8988T (cell line): ENCODE measurements around the gene TCOF1.
A peak's percentile ranks its signal among the peaks of the same experiment; 100 is the strongest.

Source experiments
- DNase-seq: peaks from one replicate; pipeline ENCODE4 v3.0.0; 2011

The TCOF1 gene

GRCh38 chr5:150357326-150358260, at the start of gene TCOF1:
Gene TCOF1 (plus strand): TSS chr5:150357697. CDS start chr5:150357747, 50 bp downstream.
- peak; percentile 75 for DNase-seq

DNA sequence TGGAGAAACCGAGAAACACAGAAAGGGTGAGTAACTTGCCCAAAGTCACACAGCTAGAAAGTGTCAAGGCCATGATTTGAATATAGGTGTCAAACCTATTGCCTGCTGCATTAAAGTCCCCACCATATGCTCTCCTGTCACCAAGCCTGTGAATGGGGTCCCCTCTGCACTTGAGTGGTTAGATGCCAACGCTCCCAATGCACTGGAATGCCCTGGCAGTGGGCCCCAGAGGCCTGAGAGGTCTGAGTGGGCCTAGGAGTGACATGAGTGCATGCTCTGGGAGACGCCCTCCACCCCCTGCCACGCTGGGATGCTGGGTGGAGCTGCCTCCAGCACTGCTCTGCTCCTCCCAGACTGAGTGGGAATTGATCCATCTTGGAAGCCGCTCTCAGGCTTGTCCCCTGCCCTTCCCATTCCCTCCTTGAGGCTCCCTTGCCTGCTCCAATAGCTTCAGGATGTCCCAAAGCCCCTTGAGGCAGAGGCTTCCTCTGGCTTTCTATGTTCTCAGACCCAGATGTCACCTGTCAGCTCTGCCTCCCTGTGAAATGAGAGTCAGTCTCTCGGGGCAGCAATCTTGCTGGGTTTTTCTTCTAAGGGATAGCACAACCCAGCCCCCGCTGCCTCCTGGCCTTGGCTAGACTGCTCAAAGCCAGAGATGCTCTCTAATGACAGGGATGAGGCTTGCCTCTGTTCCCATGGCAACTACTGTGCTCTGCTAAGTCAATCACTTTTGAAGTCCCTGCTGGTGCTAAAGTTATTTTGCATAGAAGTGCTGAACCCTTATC, 48.2 kb upstream of the TCOF1 start:
- DNase-seq: no peak

- no peak for DNase-seq
Measured at GRCh38 chr5:150309886-150310239, 47.6 kb upstream of the TCOF1 start.

DNA sequence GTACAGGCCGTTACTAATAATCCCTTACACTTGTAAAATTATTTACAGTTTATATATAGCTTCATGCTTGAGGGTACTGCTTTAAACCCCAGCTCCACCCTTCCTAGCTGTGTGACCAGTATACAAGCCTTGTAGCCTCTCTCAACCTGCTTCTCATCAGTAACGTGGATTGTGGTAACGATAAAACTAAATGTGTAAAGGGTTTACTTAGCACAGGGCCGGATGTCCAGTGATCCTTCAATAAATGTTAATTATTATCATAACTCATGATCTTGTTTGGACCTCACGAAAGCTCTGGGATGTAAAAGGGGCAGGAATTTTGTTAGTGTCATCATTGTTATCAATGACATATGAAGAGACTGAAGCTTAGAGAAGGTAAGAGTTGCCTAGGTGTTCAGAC, 47.3 kb upstream of the TCOF1 start:
- no peak for DNase-seq

DNA sequence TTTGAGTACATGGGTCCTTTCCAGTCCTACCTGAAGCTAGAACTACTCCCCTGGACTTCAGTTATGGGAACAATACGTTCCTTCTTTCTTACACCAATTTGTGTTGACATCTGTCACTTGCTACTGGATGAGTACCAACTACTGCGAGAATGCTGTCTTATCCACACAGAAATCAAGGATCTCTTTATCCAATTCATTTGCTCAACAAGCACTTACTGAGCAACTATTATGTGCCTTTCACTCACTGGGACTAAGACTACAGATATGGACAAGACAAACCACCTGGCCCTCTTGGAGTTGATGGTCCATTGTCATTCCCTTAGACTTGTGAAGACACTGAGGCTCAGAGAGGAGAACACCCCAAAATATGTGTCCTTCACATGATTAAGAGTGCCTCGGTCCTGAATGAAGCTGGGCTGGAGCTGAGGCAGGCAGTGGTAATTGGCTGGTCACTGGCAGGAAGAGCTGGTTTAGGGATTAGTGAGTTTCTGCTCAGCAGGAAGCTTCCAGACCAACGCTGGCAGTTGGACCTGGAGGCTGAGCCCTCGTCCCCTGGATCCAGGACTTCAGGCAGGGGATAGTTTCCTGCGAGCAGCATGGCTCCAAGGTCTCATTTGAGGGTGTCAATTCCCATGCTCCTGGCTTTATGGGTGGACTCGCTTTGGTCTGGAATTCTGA, 46.3 kb upstream of the TCOF1 start:
- no peak for DNase-seq

DNA sequence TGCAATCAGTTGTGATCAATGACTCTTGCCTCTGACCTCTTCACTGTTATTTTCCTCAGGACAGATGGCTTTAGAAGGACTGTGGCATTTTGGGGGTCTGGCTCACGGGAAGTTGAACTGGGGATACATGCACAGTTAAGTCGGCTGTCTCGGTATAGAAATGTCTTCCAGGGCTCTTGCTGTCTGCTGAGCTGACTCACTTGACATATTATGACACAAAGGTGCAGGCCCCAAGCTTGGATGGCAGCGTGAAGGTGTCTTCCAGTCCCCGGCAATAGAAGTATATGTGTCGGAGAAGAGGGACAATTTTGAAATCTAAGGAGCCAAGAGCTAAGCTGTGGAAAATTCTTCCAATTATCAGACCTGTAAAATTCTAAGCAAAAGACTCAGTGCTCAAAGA, 45.0 kb upstream of the TCOF1 start:
- DNase-seq: no peak

DNA sequence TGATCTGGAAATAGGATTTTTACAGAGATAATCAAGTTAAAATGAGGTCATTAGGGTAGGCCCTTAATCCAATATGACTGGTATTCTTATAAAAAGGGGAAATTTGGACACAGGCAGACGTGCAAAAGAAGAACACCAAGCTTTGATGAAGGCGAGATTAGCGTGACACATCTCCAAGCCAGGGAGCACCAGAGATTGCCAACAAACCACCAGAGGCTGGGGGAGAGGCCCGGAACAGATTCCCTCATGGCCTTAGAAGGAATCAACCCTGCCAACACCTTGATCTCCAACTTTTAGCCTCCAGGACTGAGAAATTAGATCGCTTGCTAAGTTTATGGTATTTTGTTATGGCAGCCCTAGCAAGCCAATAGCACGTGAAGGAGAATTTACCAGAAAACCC, 44.0 kb upstream of the TCOF1 start:
- no peak for DNase-seq

DNA sequence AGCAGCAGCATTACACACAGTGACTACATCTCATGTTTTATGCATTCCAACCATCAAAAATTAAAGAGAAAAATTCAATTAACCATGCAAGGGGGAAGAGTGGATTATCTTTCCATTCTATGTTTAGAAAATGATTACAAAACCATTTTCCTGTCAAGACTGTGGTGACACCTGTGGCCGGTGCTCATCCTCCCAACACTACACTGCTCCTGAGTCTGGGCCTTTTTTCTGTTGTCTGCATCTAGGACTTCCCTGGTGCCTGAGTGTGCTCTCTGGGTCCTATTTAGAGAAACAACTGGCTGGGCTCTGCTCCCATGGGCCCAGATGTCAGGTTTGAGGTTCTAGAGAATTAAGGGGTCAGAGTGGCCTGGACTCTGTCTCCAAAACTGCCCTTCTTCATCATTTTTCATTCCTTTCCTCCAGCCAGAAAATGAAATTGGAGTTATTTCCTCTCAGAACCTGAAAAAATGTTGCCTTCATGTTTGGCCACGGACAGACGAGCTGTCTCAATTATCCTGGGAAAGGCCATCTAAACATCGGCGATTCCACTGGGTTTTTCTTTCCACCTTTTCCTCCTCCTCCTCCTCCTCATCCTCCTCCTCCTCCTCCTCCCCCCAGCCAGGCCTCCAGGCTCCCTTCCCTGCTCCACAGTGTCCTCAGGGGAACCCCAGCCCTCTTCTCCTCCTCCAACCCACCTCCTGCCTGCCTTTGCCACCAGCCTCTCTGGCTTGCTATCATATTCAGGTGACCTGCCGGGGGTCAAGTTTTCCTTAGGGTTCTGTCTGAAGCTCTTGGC, 43.4 kb upstream of the TCOF1 start:
- no peak for DNase-seq

GRCh38 chr5:150315245-150315644, 42.3 kb upstream of the TCOF1 start:
- no peak for DNase-seq

DNA sequence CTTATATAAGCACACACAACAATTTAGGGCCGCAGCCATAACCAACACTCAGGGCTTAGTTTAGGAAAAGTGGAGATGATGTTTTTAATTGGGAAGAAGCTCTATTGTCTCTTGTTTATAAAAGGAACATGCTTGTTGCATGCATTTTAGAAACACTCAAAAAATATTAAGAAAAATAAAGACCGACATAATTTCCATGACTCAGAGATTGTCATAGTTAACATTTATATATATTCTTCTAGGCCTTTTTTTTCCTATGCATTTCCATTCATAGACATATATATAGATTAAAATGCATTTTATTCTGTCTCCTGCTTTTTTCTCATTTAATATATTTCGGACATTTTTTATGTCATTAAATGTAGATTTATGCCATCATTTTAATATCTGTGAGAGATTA, 41.2 kb upstream of the TCOF1 start:
- DNase-seq: no peak

GRCh38 chr5:150317048-150318003, 40.2 kb upstream of the TCOF1 start:
- DNase-seq: peak; percentile 86

GRCh38 chr5:150318613-150319483, 38.6 kb upstream of the TCOF1 start:
- DNase-seq: no peak

DNA sequence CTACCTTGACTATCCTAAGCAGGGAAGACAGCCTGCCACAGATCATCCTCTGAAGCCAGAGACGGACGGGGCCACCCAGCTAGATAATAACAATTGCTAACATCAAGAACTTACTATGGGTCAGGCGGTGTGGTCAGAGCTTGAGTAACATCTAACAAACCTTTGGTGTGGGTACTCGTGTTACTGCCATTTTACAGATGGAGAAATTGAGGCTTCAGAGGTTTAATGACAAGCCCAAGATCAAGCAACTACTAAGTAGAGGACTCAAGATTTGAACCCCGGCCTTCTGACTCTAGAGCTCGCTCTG, 38.1 kb upstream of the TCOF1 start:
- no peak for DNase-seq

GRCh38 chr5:150320044-150320613, 37.4 kb upstream of the TCOF1 start:
- DNase-seq: no peak

- no peak for DNase-seq
Measured at GRCh38 chr5:150321211-150321610, 36.3 kb upstream of the TCOF1 start.

GRCh38 chr5:150321784-150322183, 35.7 kb upstream of the TCOF1 start:
- no peak for DNase-seq

- no peak for DNase-seq
Measured at GRCh38 chr5:150322202-150322601, 35.3 kb upstream of the TCOF1 start.

GRCh38 chr5:150323092-150323491, 34.4 kb upstream of the TCOF1 start:
- DNase-seq: no peak

- DNase-seq: no peak
Measured at GRCh38 chr5:150323819-150324218, 33.7 kb upstream of the TCOF1 start.

DNA sequence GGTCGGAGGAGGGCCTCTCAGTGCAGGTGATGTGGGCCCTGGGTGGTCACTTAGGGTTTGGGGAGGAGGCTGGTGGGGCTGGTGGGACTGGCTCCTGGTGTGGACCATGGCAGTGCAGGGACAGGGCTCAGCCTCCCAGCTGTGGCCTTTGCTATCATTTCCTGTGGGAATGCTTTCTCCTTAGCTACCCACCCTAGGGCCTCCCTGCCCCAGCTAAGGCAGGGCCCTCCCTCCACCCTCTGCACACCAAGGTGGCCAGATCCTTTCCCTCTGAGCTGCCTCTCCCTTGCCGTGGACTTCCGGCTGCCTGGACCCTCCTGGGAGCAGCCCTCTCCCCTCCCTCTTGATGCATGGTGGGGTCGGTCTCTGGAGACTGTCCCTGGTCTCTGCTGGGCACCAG, 32.1 kb upstream of the TCOF1 start:
- DNase-seq: no peak
